Neuronal stem cell (in vitro differentiated cells): ENCODE data around the gene CEBPA.

ENCODE experiments used
- DNase-seq: peaks from one replicate; pipeline ENCODE4 v3.0.0-alpha.2; 2013; ENCODE audit warnings: low spot score
- H2AFZ ChIP-seq: one replicate; pipeline ENCODE4 v1.6.1; 2013; ENCODE audit warnings: mild to moderate bottlenecking, low read length, inconsistent platforms
- H2AK5ac ChIP-seq: 2 replicates; pipeline ENCODE4 v1.6.1; 2013; ENCODE audit warnings: low read depth, mild to moderate bottlenecking, inconsistent platforms, low read length, moderate library complexity, mixed read lengths
- H2BK120ac ChIP-seq: 2 replicates; pipeline ENCODE4 v1.6.1; 2013; ENCODE audit warnings: low read depth, mild to moderate bottlenecking, inconsistent platforms, low read length, moderate library complexity, mixed read lengths
- H2BK12ac ChIP-seq: one replicate; pipeline ENCODE4 v1.6.1; 2013; ENCODE audit warnings: low read length, inconsistent platforms
- H2BK15ac ChIP-seq: 2 replicates; pipeline ENCODE4 v1.6.1; 2013; ENCODE audit warnings: mild to moderate bottlenecking, low read length, inconsistent platforms, mixed read lengths
- H2BK5ac ChIP-seq: one replicate; pipeline ENCODE4 v1.6.1; 2013; ENCODE audit warnings: inconsistent platforms, mild to moderate bottlenecking, low read length, moderate library complexity
- H3K14ac ChIP-seq: one replicate; pipeline ENCODE4 v1.6.1; 2013; ENCODE audit warnings: low read length, inconsistent platforms
- H3K18ac ChIP-seq: 2 replicates; pipeline ENCODE4 v1.6.1; 2013; ENCODE audit warnings: low read length, inconsistent platforms
- H3K23ac ChIP-seq: 2 replicates; pipeline ENCODE4 v1.6.1; 2013; ENCODE audit warnings: low read depth, mild to moderate bottlenecking, mixed read lengths, low read length, inconsistent platforms; ENCODE audit not compliant: poor library complexity
- H3K27ac ChIP-seq: replicated peaks from 3 replicates; pipeline ENCODE4 v1.5.1; 2013; ENCODE audit warnings: low read length, inconsistent platforms
- H3K27me3 ChIP-seq, 3 experiments: 2 replicates each; pipeline ENCODE4 v1.6.1; 2013; ENCODE audit warnings: low read length in 3 of 3, mild to moderate bottlenecking in 2 of 3, inconsistent platforms in 1 of 3, low read depth in 1 of 3, mixed read lengths in 1 of 3, moderate library complexity in 1 of 3; ENCODE audit not compliant: control insufficient read depth in 3 of 3, insufficient read depth in 3 of 3
- H3K36me3 ChIP-seq, 2 donors: replicated peaks in 1 of 2; 2 replicates each; pipeline ENCODE4 v1.6.1; 2013; ENCODE audit warnings: low read length in 2 of 2; ENCODE audit not compliant: control insufficient read depth in 2 of 2, insufficient read depth in 2 of 2
- H3K4ac ChIP-seq: 2 replicates; pipeline ENCODE4 v1.6.1; 2013; ENCODE audit warnings: inconsistent platforms, mild to moderate bottlenecking, low read length, moderate library complexity
- H3K4me1 ChIP-seq, 2 donors: 1 replicate in 1 of 2; 2 replicates in 1 of 2; pipeline ENCODE4 v1.6.1; 2013; ENCODE audit warnings: low read length in 2 of 2, low read depth in 1 of 2; ENCODE audit not compliant: control insufficient read depth in 2 of 2, insufficient read depth in 1 of 2
- H3K4me2 ChIP-seq: one replicate; pipeline ENCODE4 v1.6.1; 2013; ENCODE audit warnings: mild to moderate bottlenecking, low read length, inconsistent platforms; ENCODE audit not compliant: insufficient read depth, poor library complexity, severe bottlenecking
- H3K4me3 ChIP-seq, 2 donors: 2 replicates each; pipeline ENCODE4 v1.5.1; 2013; ENCODE audit warnings: low read length in 2 of 2, mild to moderate bottlenecking in 2 of 2, inconsistent platforms in 1 of 2, moderate library complexity in 1 of 2
- H3K79me1 ChIP-seq: one replicate; pipeline ENCODE4 v1.6.1; 2013; ENCODE audit warnings: low read depth, mild to moderate bottlenecking, inconsistent platforms, low read length, moderate library complexity
- H3K9ac ChIP-seq: one replicate; pipeline ENCODE4 v1.6.1; 2013; ENCODE audit warnings: mild to moderate bottlenecking, low read depth, low read length, inconsistent platforms; ENCODE audit not compliant: poor library complexity
- H3K9me3 ChIP-seq, 2 donors: replicated peaks in 1 of 2; 2 replicates each; pipeline versions ENCODE3 to v1.6.1; 2013; ENCODE audit warnings: low read length in 2 of 2, mild to moderate bottlenecking in 2 of 2, inconsistent platforms in 1 of 2, low read depth in 1 of 2, mixed read lengths in 1 of 2, moderate library complexity in 1 of 2; ENCODE audit not compliant: control insufficient read depth in 2 of 2, insufficient read depth in 1 of 2
- H4K8ac ChIP-seq: one replicate; pipeline ENCODE4 v1.6.1; 2013; ENCODE audit warnings: low read depth, mild to moderate bottlenecking, inconsistent platforms, low read length, moderate library complexity
- H4K91ac ChIP-seq: one replicate; pipeline ENCODE4 v1.6.1; 2013; ENCODE audit warnings: low read length, low read depth, mild to moderate bottlenecking, inconsistent platforms; ENCODE audit not compliant: poor library complexity
- WGBS, 2 donors: extraction: QIAGEN DNeasy Blood & Tissue Kit; methylation state at CpG; one replicate each; pipeline ENCODE4 v1.1.7; 2013; ENCODE audit warnings: missing lambda C conversion rate in 2 of 2, mixed read lengths in 1 of 2; ENCODE audit not compliant: insufficient read length in 2 of 2, insufficient replicate concordance in 1 of 2; ENCODE audit errors: extremely low coverage in 2 of 2; 5-methylcytosine and 5-hydroxymethylcytosine counted together

Gene CEBPA

GRCh38 chr19:33278403-33279269, 23.7 kb downstream of the CEBPA start:
- Histone ChIP-seq H2BK120ac (no peak overlapping the region), H3K9ac (no peak overlapping the region), H3K27ac (no peak overlapping the region), H4K8ac (no peak overlapping the region), H4K91ac (no peak overlapping the region), H3K4me1 (peaks cover 2 to 28% of the 10 kb centered on the region in 2 donors), H3K27me3 (peaks cover 0 to 9% (median 0%) of the 10 kb centered on the region in 3 experiments), H3K36me3 (no peaks in the 10 kb centered on the region), H2AFZ (no peak overlapping the region), H2AK5ac (peak overlapping the region; percentile 91), H3K23ac (no peak overlapping the region), H3K4me3 (no peak overlapping the region), H3K14ac (no peak overlapping the region), H2BK12ac (no peak overlapping the region), H2BK5ac (no peak overlapping the region), H3K4ac (no peak overlapping the region), H3K4me2 (no peak overlapping the region), H3K9me3 (peaks cover 0 to 1% of the 10 kb centered on the region in 2 donors), H3K18ac (peak overlapping the region; percentile 76), H2BK15ac (peak overlapping the region; percentile 71), H3K79me1 (no peaks in the 10 kb centered on the region)
- no peak for DNase-seq
- no CpG with 5 or more reads among the region's 9 CpGs for WGBS, 2 donors

- Histone ChIP-seq H3K18ac (no peak overlapping the region), H2BK15ac (no peak overlapping the region), H2BK120ac (no peak overlapping the region), H3K4me1 (peaks cover 5 to 30% of the 10 kb centered on the region in 2 donors), H4K91ac (no peak overlapping the region), H3K4ac (no peak overlapping the region), H3K23ac (no peak overlapping the region), H3K36me3 (no peaks in the 10 kb centered on the region), H2BK5ac (no peak overlapping the region), H3K4me3 (no peak overlapping the region), H3K27me3 (peaks cover 0 to 9% (median 0%) of the 10 kb centered on the region in 3 experiments), H2AK5ac (peak overlapping the region; percentile 60), H3K27ac (no peak overlapping the region), H3K4me2 (no peak overlapping the region), H3K9me3 (peaks cover 0 to 1% of the 10 kb centered on the region in 2 donors), H2BK12ac (no peak overlapping the region), H2AFZ (no peak overlapping the region), H3K79me1 (no peaks in the 10 kb centered on the region), H3K9ac (no peak overlapping the region), H4K8ac (no peak overlapping the region), H3K14ac (no peak overlapping the region)
- no peak for DNase-seq
- WGBS, 2 donors, result no CpG with 5 or more reads among the region's 4 CpGs
Observed at GRCh38 chr19:33278023-33278402, 24.3 kb downstream of the CEBPA start.

GRCh38 chr19:33277434-33277833, 24.9 kb downstream of the CEBPA start:
- H3K4ac ChIP-seq, result no peak overlapping the region
- H3K14ac ChIP-seq, result no peak overlapping the region
- H3K4me3 ChIP-seq, result no peak overlapping the region
- H2AFZ ChIP-seq, result no peak overlapping the region
- H3K36me3 ChIP-seq, result no peaks in the 10 kb centered on the region
- H3K18ac ChIP-seq, result peak overlapping the region; percentile 17
- H2BK12ac ChIP-seq, result peak overlapping the region; percentile 64
- no peak overlapping the region for H3K23ac ChIP-seq
- no peak overlapping the region for H4K8ac ChIP-seq
- H3K4me1 ChIP-seq, result peaks cover 5 to 33% of the 10 kb centered on the region in 2 donors
- H4K91ac ChIP-seq, result no peak overlapping the region
- no peak overlapping the region for H3K9ac ChIP-seq
- no peak overlapping the region for H2BK15ac ChIP-seq
- no peak overlapping the region for H2BK120ac ChIP-seq
- no peak for DNase-seq
- peaks cover 0 to 7% (median 0%) of the 10 kb centered on the region in 3 experiments for H3K27me3 ChIP-seq
- H3K27ac ChIP-seq, result no peak overlapping the region
- H3K4me2 ChIP-seq, result no peak overlapping the region
- H2AK5ac ChIP-seq, result peak overlapping the region; percentile 39
- peaks cover 0 to 1% of the 10 kb centered on the region in 2 donors for H3K9me3 ChIP-seq
- WGBS, 2 donors, result no CpG with 5 or more reads among the region's 12 CpGs
- no peaks in the 10 kb centered on the region for H3K79me1 ChIP-seq
- no peak overlapping the region for H2BK5ac ChIP-seq

- Histone ChIP-seq H2BK15ac (peak overlapping the region; percentile 97), H2BK12ac (peak overlapping the region; percentile 69), H2BK5ac (no peak overlapping the region), H3K23ac (no peak overlapping the region), H3K4me1 (peaks cover 5 to 34% of the 10 kb centered on the region in 2 donors), H3K27ac (no peak overlapping the region), H2BK120ac (no peak overlapping the region), H3K9me3 (peaks cover 0 to 1% of the 10 kb centered on the region in 2 donors), H3K27me3 (peaks cover 0 to 9% (median 0%) of the 10 kb centered on the region in 3 experiments), H3K4me2 (no peak overlapping the region), H4K8ac (no peak overlapping the region), H3K79me1 (no peaks in the 10 kb centered on the region), H3K14ac (no peak overlapping the region), H3K9ac (no peak overlapping the region), H2AFZ (no peak overlapping the region), H3K4ac (no peak overlapping the region), H2AK5ac (peak overlapping the region; percentile 97), H3K36me3 (no peaks in the 10 kb centered on the region), H3K18ac (peak overlapping the region; percentile 82), H4K91ac (peak overlapping the region; percentile 64), H3K4me3 (no peak overlapping the region)
- WGBS, 2 donors, result no CpG with 5 or more reads among the region's 19 CpGs
- no peak for DNase-seq
Observed at GRCh38 chr19:33275933-33276619, 26.3 kb downstream of the CEBPA start.
